Gastrocnemius medialis (tissue), 4 donors: ENCODE data around the gene MAGI1. TPM values are rescaled to one million over a fixed set of nuclear protein-coding genes. Genes with fewer than 3 reads are reported as not detected.

Experiments used
- ATAC-seq, 2 donors: fragments of 150-250 bp; one replicate each; pipeline ENCODE4 v1.9.1; 2016
- DNase-seq, 2 donors: peaks; one replicate each; pipeline ENCODE4 v3.0.0-alpha.2; 2019
- H3K27ac ChIP-seq, 4 donors: fragments of 200-600 bp; sonication (generic); 1 replicate in 1 of 4; 2 replicates in 3 of 4; pipeline ENCODE4 v1.5.1; 2016 to 2018; ENCODE audit warnings: mild to moderate bottlenecking in 2 of 4, moderate library complexity in 1 of 4
- H3K27me3 ChIP-seq, 3 donors: fragments of 200-600 bp; sonication (generic) in 2 of 3; 1 replicate in 1 of 3; 2 replicates in 2 of 3; pipeline versions ENCODE4 v1.5.1 to v1.6.0; 2016 to 2019; ENCODE audit warnings: mild to moderate bottlenecking in 1 of 3, moderate library complexity in 1 of 3
- H3K36me3 ChIP-seq, 2 donors: fragments of 200-600 bp; sonication (generic) in 1 of 2; one replicate each; pipeline ENCODE4 v1.5.1; 2017 to 2018
- H3K4me1 ChIP-seq, 2 donors: fragments of 200-600 bp; sonication (generic) in 1 of 2; one replicate each; pipeline ENCODE4 v1.5.1; 2016 to 2017; ENCODE audit warnings: mild to moderate bottlenecking in 2 of 2
- H3K4me3 ChIP-seq, 4 donors: fragments of 200-600 bp; sonication (generic) in 3 of 4; 1 replicate in 1 of 4; 2 replicates in 3 of 4; pipeline ENCODE4 v1.5.1; 2016 to 2019; ENCODE audit warnings: mild to moderate bottlenecking in 2 of 4
- H3K9me3 ChIP-seq, 3 donors: fragments of 200-600 bp; sonication (generic) in 2 of 3; 1 replicate in 1 of 3; 2 replicates in 2 of 3; pipeline ENCODE4 v1.5.1; 2016 to 2019
- POLR2A ChIP-seq, 2 donors: fragments of 450-650 bp; IDR thresholded peaks; one replicate each; pipeline ENCODE4 v1.6.1; 2017; ENCODE audit warnings: antibody characterized with exemption in 2 of 2, mild to moderate bottlenecking in 2 of 2, moderate library complexity in 2 of 2
- in situ Hi-C, 4 donors: fragments of 200-750 bp; cut with MboI; loops; one replicate each; pipeline versions ENCODE4 v1.15.0 to v1.8.0; 2017; ENCODE audit warnings: low sequenced_read_pairs in 4 of 4
- intact Hi-C: fragments of 100-400 bp; cut with DNase I; formaldehyde crosslinking; loops from one replicate; pipeline ENCODE4 v1.15.1; 2023; ENCODE audit warnings: low total_unique reads
- total RNA-seq, 4 donors: library from RNA; depleted of rRNA; stranded (reverse); fragments of >200 nt; gene quantifications; one replicate each; pipeline versions ENCODE4 v1.1.0 to v1.2.3, GENCODE V29; 2016
- TF ChIP-seq, protein P1 (sequence below), 5 experiments: fragments of 450-650 bp in 3 of 5; fragments of 200-600 bp in 2 of 5; sonication (generic) in 2 of 5; IDR thresholded peaks in 4 of 5; conservative IDR thresholded peaks in 1 of 5; 1 replicate in 4 of 5; 2 replicates in 1 of 5; pipeline ENCODE4 v1.5.1; 2016 to 2019; ENCODE audit warnings: antibody characterized with exemption in 5 of 5, mild to moderate bottlenecking in 3 of 5, moderate library complexity in 3 of 5

MAGI1 gene
- total RNA-seq, 4 donors from 2014 or later = 2.6 to 7.5 (median 3.9) TPM

DNA sequence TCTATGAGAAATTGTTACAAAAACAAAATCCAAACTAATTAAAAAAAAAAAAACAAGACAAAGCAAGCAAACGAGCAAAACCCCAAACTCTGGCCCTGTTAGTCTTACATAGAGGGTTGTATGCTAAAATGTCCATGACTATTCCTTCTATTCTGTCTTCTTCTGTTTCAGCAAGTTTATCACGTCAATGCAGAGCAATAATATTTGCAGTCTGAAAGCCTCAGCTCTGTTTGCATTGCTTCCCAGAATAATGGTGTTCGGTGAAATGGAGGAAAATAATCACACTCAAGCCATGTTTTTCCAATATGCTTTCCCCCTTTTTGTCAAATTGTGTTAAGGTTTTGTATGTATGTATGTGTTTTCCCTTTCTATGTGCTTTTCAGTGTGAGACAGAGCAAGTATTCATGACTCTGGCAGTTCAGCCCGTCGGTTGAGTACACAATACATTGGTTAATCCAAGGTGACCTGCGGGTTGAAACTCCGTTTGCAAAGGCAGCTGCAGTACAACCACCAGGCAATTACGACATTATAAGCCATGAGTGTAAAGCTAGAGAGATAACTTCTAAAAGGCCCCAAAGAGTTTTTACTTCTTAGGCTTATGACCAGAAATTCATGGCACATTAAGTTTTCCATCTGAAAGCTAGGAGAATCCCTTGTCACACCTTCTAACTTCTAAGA, 34.9 kb upstream of the MAGI1 start:
- H3K27me3 ChIP-seq = no peaks in the 10 kb centered on the region
- H3K4me3 ChIP-seq = no peak overlapping the region
- no peak overlapping the region for H3K27ac ChIP-seq
- TF ChIP-seq, protein P1, sequence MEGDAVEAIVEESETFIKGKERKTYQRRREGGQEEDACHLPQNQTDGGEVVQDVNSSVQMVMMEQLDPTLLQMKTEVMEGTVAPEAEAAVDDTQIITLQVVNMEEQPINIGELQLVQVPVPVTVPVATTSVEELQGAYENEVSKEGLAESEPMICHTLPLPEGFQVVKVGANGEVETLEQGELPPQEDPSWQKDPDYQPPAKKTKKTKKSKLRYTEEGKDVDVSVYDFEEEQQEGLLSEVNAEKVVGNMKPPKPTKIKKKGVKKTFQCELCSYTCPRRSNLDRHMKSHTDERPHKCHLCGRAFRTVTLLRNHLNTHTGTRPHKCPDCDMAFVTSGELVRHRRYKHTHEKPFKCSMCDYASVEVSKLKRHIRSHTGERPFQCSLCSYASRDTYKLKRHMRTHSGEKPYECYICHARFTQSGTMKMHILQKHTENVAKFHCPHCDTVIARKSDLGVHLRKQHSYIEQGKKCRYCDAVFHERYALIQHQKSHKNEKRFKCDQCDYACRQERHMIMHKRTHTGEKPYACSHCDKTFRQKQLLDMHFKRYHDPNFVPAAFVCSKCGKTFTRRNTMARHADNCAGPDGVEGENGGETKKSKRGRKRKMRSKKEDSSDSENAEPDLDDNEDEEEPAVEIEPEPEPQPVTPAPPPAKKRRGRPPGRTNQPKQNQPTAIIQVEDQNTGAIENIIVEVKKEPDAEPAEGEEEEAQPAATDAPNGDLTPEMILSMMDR (IDR thresholded peaks at IDR 0.05 in 4 of 5, conservative IDR thresholded peaks at IDR 0.05 in 1 of 5) = no peak
- no peak for TF ChIP-seq POLR2A (IDR thresholded peaks at IDR 0.05)
- in situ Hi-C loops (no loop called here), intact Hi-C loops (no loop called here)
- DNase-seq (no peak), ATAC-seq (no peak)
- peaks cover 0 to 6% (median 0%) of the 10 kb centered on the region in 3 donors for H3K9me3 ChIP-seq
- no peaks in the 10 kb centered on the region for H3K4me1 ChIP-seq
- H3K36me3 ChIP-seq = no peaks in the 10 kb centered on the region

GRCh38 chr3:66068255-66068654, 29.5 kb upstream of the MAGI1 start:
- TF ChIP-seq, protein P1 (IDR thresholded peaks at IDR 0.05 in 4 of 5, conservative IDR thresholded peaks at IDR 0.05 in 1 of 5) = no peak
- TF ChIP-seq POLR2A (IDR thresholded peaks at IDR 0.05) = no peak
- ATAC-seq (no peak), DNase-seq (no peak)
- no peaks in the 10 kb centered on the region for H3K4me1 ChIP-seq
- no peaks in the 10 kb centered on the region for H3K27me3 ChIP-seq
- no peak overlapping the region for H3K4me3 ChIP-seq
- H3K36me3 ChIP-seq = no peaks in the 10 kb centered on the region
- H3K9me3 ChIP-seq = peaks cover 0 to 6% (median 0%) of the 10 kb centered on the region in 3 donors
- H3K27ac ChIP-seq = no peak overlapping the region
- in situ Hi-C loops (no loop called here), intact Hi-C loops (no loop called here)

DNA sequence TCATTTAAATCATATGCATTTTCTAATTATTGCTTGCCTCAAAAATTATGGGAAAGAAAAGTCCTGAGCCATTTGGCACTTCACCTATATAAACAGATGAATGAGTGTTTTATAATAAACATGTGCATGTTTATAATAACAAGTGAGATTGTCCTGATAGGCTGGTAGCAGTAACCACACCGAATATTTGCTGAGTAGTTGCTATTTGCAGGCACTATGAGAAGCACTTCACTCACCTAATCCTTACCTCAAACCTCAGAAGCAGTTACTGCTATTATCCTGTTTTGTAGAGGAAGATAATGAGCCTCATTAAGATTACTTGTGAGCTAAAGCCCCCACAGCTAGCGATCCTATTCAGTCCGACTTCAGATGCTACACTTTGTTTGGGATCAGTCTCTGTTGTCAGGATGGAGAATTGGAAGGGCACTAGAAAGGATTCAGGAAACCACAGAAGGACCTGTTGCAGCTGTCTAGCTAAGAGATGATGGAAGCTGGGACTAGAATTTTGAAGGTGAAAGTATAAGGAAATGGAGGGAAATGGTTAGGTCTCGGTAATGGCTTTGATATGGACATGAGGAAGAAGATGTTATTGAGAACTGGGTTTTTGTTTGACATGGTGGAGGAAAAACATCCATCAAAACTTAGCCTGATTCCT, 28.4 kb upstream of the MAGI1 start:
- Histone ChIP-seq H3K4me1 (no peaks in the 10 kb centered on the region), H3K27ac (no peak overlapping the region), H3K4me3 (no peak overlapping the region), H3K36me3 (no peaks in the 10 kb centered on the region), H3K9me3 (peaks cover 0 to 6% (median 0%) of the 10 kb centered on the region in 3 donors), H3K27me3 (no peaks in the 10 kb centered on the region)
- in situ Hi-C loops (no loop called here), intact Hi-C loops (no loop called here)
- TF ChIP-seq POLR2A (IDR thresholded peaks at IDR 0.05) = no peak
- TF ChIP-seq, protein P1 (IDR thresholded peaks at IDR 0.05 in 4 of 5, conservative IDR thresholded peaks at IDR 0.05 in 1 of 5) = no peak
- ATAC-seq = no peak
- DNase-seq = no peak

DNA sequence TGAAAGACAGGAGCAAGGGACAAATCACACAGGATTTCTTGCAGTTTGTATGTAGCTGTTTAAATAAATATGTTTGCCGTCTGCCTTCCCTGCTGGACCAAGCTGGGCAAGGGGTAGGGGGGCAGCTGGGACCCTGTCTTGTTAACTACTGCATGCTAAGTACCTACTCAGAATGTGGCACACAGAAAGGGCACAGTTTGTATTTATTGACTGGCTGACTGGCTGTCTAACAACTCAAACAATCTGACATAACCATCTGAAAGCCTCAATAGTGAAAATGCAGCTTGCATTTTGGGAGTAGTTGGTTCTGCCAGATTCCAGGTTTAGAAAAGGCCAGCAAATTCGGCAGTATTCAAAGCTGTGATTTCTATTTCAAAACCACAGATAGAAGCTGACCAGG, 16.6 kb upstream of the MAGI1 start:
- Histone ChIP-seq H3K27me3 (no peaks in the 10 kb centered on the region), H3K36me3 (no peaks in the 10 kb centered on the region), H3K4me1 (peaks cover 0 to 2% of the 10 kb centered on the region in 2 donors), H3K4me3 (no peak overlapping the region), H3K27ac (no peak overlapping the region), H3K9me3 (no peaks in the 10 kb centered on the region)
- ATAC-seq (no peak), DNase-seq (no peak)
- no peak for TF ChIP-seq POLR2A (IDR thresholded peaks at IDR 0.05)
- TF ChIP-seq, protein P1 (IDR thresholded peaks at IDR 0.05 in 4 of 5, conservative IDR thresholded peaks at IDR 0.05 in 1 of 5) = no peak
- in situ Hi-C loops = no loop called here
- intact Hi-C loops = no loop called here
